Parathyroid adenoma (tissue), 2 donors: ENCODE data around the gene PFKL.

Experiments used
- H2AFZ ChIP-seq: fragments of 300-600 bp; sonication (generic); one replicate; pipeline ENCODE4 v1.7.0; 2017; ENCODE audit warnings: antibody characterized with exemption, mild to moderate bottlenecking
- H3K27ac ChIP-seq: fragments of 300-600 bp; sonication (generic); one replicate; pipeline ENCODE4 v1.7.0; 2017
- H3K27me3 ChIP-seq: fragments of 300-600 bp; sonication (generic); one replicate; pipeline ENCODE4 v1.7.0; 2017; ENCODE audit warnings: low read length; ENCODE audit not compliant: control insufficient read depth, insufficient read depth
- H3K36me3 ChIP-seq: fragments of 300-600 bp; sonication (generic); one replicate; pipeline ENCODE4 v1.7.0; 2017; ENCODE audit warnings: low read length; ENCODE audit not compliant: control insufficient read depth, insufficient read depth
- H3K4me1 ChIP-seq: fragments of 300-600 bp; sonication (generic); one replicate; pipeline ENCODE4 v1.7.0; 2017; ENCODE audit warnings: control low read depth
- H3K4me2 ChIP-seq: fragments of 300-600 bp; sonication (generic); one replicate; pipeline ENCODE4 v1.7.0; 2017; ENCODE audit warnings: low read length
- H3K4me3 ChIP-seq: fragments of 300-600 bp; sonication (generic); one replicate; pipeline ENCODE4 v1.7.0; 2017; ENCODE audit warnings: low read depth, low read length
- H3K79me2 ChIP-seq: fragments of 300-600 bp; sonication (generic); one replicate; pipeline ENCODE4 v1.7.0; 2017; ENCODE audit warnings: control low read depth
- H3K9ac ChIP-seq: fragments of 300-600 bp; sonication (generic); one replicate; pipeline ENCODE4 v1.7.0; 2017; ENCODE audit warnings: mild to moderate bottlenecking
- H3K9me3 ChIP-seq: fragments of 300-600 bp; sonication (generic); one replicate; pipeline ENCODE4 v1.7.0; 2017; ENCODE audit warnings: low read length; ENCODE audit not compliant: control insufficient read depth
- CTCF ChIP-seq: fragments of 300-600 bp; sonication (generic); IDR thresholded peaks from one replicate; pipeline ENCODE4 v1.7.0; 2017; ENCODE audit warnings: antibody characterized with exemption, mild to moderate bottlenecking
- donor health status: primary hyperparathyroidism.

Gene PFKL

DNA sequence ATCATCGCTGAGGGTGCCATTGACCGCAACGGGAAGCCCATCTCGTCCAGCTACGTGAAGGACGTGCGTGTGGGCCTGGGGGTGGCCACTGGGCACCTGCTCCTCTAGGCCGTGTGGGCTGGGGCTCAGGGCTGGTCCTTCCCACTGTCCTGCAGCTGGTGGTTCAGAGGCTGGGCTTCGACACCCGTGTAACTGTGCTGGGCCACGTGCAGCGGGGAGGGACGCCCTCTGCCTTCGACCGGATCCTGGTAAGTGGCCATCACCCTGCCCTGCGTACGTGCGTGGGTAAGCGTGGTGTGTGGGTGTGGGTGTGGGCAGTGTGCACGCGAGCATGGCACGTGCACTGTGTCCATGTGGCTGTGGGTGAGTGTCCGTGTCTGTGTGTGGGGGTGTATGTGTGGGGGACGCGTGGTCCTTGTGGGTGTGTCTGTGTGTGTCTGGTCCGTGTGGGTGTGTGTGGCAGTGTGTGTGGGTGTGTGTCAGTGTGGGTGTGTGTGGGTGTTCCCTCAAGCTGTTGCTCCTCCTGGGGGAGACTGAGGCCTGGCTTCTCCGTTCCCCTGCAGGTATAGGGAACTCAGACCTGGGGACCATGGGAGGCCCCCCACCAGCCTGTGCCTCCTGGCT lies 16.5 kb downstream of the PFKL start:
- H3K27ac ChIP-seq = no peak overlapping the region
- no peaks in the 10 kb centered on the region for H3K36me3 ChIP-seq
- no peak overlapping the region for H3K9ac ChIP-seq
- H2AFZ ChIP-seq = no peak overlapping the region
- no peaks in the 10 kb centered on the region for H3K4me1 ChIP-seq
- TF ChIP-seq CTCF = no peak
- no peaks in the 10 kb centered on the region for H3K79me2 ChIP-seq
- no peak overlapping the region for H3K4me2 ChIP-seq
- H3K27me3 ChIP-seq = no peaks in the 10 kb centered on the region
- H3K4me3 ChIP-seq = no peak overlapping the region
- no peaks in the 10 kb centered on the region for H3K9me3 ChIP-seq

DNA sequence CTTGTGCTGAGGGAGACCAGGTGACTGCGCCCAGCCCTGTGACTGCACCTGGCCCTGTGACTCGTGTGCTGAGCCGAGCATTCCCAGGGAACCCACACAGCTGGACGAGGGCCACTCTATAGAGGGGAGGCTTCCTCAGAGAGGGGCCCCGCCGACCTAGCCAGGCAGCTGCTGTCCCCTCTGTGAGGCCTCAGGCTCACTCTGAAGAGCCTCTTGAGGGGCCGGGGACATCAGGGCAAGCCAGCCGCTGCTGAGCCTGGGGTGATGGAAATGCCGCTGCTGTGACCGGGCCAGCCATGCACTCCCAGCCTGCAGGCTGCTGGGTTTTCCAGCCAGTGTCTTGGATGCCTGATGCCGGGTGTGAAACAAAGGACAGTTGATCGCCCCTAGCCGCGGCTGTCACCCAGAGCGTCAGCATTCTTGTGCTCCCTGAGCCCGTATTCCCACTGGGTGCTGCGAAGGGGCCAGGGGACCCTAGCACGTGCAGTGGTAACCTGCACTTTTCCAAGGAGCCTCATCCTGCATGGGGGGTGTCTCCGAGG lies 17.5 kb downstream of the PFKL start:
- Histone ChIP-seq H3K79me2 (no peaks in the 10 kb centered on the region), H3K9me3 (no peaks in the 10 kb centered on the region), H2AFZ (no peak overlapping the region), H3K9ac (no peak overlapping the region), H3K4me2 (no peak overlapping the region), H3K4me3 (no peak overlapping the region), H3K27me3 (no peaks in the 10 kb centered on the region), H3K4me1 (no peaks in the 10 kb centered on the region), H3K36me3 (no peaks in the 10 kb centered on the region), H3K27ac (no peak overlapping the region)
- TF ChIP-seq CTCF = no peak

GRCh38 chr21:44317871-44318270 lies 18.0 kb downstream of the PFKL start:
- Histone ChIP-seq H3K9me3 (no peaks in the 10 kb centered on the region), H2AFZ (no peak overlapping the region), H3K36me3 (no peaks in the 10 kb centered on the region), H3K27me3 (no peaks in the 10 kb centered on the region), H3K27ac (no peak overlapping the region), H3K79me2 (no peaks in the 10 kb centered on the region), H3K4me2 (no peak overlapping the region), H3K9ac (no peak overlapping the region), H3K4me3 (no peak overlapping the region), H3K4me1 (no peaks in the 10 kb centered on the region)
- no peak for TF ChIP-seq CTCF

DNA sequence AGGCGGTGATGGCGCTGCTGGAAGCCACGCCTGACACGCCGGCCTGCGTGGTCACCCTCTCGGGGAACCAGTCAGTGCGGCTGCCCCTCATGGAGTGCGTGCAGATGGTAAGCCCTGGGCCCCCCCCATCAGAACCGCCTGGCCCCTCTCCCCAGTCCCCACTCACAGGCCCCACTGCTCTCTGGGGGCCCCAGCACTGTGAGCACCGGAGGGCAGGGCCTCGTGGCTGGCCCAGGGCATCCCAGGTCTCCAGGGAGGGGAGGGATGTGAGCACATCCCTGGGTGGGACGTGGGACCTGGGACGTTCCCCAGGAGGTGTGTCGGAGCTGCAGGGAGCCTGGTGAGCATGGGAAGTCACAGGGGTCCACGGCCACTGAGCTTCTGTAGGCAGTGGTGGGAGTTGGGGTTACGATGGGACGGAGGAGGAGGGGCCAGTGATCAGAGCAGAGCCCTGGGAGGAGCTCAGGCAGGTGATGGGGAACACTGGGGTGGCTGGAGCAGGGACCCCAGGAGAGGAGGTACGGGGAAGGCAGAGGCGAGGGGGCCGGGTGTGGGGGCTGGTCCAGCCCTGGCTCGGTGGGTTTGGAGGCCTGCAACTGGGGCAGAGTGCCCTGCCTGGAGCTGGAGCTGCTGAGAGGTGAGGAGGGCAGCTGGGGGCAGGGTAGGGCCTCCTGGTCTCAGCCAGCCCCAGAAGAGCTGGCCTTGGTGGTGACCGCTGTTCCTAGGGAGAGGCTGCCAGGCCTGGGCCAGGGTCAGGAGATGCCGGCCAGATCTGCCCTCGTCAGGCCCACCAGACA lies 18.8 kb downstream of the PFKL start:
- no peak overlapping the region for H3K4me2 ChIP-seq
- H3K36me3 ChIP-seq = no peaks in the 10 kb centered on the region
- TF ChIP-seq CTCF = no peak
- no peaks in the 10 kb centered on the region for H3K9me3 ChIP-seq
- no peak overlapping the region for H2AFZ ChIP-seq
- no peak overlapping the region for H3K27ac ChIP-seq
- no peaks in the 10 kb centered on the region for H3K4me1 ChIP-seq
- no peak overlapping the region for H3K9ac ChIP-seq
- no peak overlapping the region for H3K4me3 ChIP-seq
- H3K27me3 ChIP-seq = no peaks in the 10 kb centered on the region
- H3K79me2 ChIP-seq = no peaks in the 10 kb centered on the region
